ENCODE data around the gene JARID2. TPM values are rescaled to one million over a fixed set of nuclear protein-coding genes. Genes with fewer than 3 reads are reported as not detected.

Gene JARID2

Small RNA genes lying within 50 kb of the gene (small RNA-seq; reads per million reads assigned to genes)
- gene RF00001 (ENCODE audit: insufficient read depth) (not detected), gene RNU6-522P (ENCODE audit: insufficient read depth) (not detected), gene RNU6-645P (ENCODE audit: insufficient read depth) (not detected)

Data from neuronal stem cell (in vitro differentiated cells).